Stimulated activated effector memory CD8-positive, alpha-beta T cell treated with anti-CD3 and anti-CD28 coated beads, Interleukin-12 subunit alpha, Interleukin-12 subunit beta, amount 100 ng/mL, for 72 hours (primary cell): ENCODE data around the gene CYSTM1.

Experiments used
- ATAC-seq: fragments of 150-1000 bp; cut with Tn5 transposase; 2 replicates; pipeline ENCODE4 v1.10.0; 2021
- DNase-seq, 2 donors: peaks; one replicate each; pipeline ENCODE4 v3.0.0; 2021 to 2022; ENCODE audit warnings: low spot score in 2 of 2
- H3K27ac Mint-ChIP-seq: one replicate; pipeline ENCODE4 v1.8.0; 2022; ENCODE audit warnings: mild to moderate bottlenecking, mixed read lengths
- H3K36me3 Mint-ChIP-seq: one replicate; pipeline ENCODE4 v1.8.0; 2022; ENCODE audit warnings: mild to moderate bottlenecking, mixed read lengths
- H3K4me1 Mint-ChIP-seq: one replicate; pipeline ENCODE4 v1.8.0; 2022; ENCODE audit warnings: mixed read lengths
- H3K4me3 Mint-ChIP-seq: one replicate; pipeline ENCODE4 v1.8.0; 2022; ENCODE audit warnings: mild to moderate bottlenecking, mixed read lengths
- H3K9me3 Mint-ChIP-seq: one replicate; pipeline ENCODE4 v1.8.0; 2022; ENCODE audit warnings: mixed read lengths

Gene CYSTM1

GRCh38 chr5:140223567-140223966, 48.6 kb downstream of the CYSTM1 start:
- Mint-ChIP-seq H3K9me3 (no peaks in the 10 kb centered on the region), H3K4me1 (peaks cover 24% of the 10 kb centered on the region), H3K4me3 (no peak overlapping the region), H3K36me3 (no peaks in the 10 kb centered on the region), H3K27ac (no peak overlapping the region)
- ATAC-seq = no peak
- DNase-seq = no peak

GRCh38 chr5:140224658-140225057, 49.7 kb downstream of the CYSTM1 start:
- no peak for ATAC-seq
- Mint-ChIP-seq H3K27ac (no peak overlapping the region), H3K9me3 (no peaks in the 10 kb centered on the region), H3K4me3 (no peak overlapping the region), H3K4me1 (peaks cover 24% of the 10 kb centered on the region), H3K36me3 (no peaks in the 10 kb centered on the region)
- no peak for DNase-seq

- Mint-ChIP-seq H3K36me3 (no peaks in the 10 kb centered on the region), H3K4me3 (no peak overlapping the region), H3K4me1 (peaks cover 16% of the 10 kb centered on the region), H3K27ac (peak overlapping the region; percentile 23), H3K9me3 (no peaks in the 10 kb centered on the region)
- no peak for DNase-seq
- ATAC-seq = no peak
Observed at GRCh38 chr5:140225396-140225795, 50.4 kb downstream of the CYSTM1 start.

- no peaks in the 10 kb centered on the region for H3K36me3 Mint-ChIP-seq
- H3K4me1 Mint-ChIP-seq = peaks cover 4% of the 10 kb centered on the region
- no peak overlapping the region for H3K4me3 Mint-ChIP-seq
- no peak overlapping the region for H3K27ac Mint-ChIP-seq
- DNase-seq (no peak), ATAC-seq (no peak)
- no peaks in the 10 kb centered on the region for H3K9me3 Mint-ChIP-seq
Observed at GRCh38 chr5:140227046-140227445, 52.1 kb downstream of the CYSTM1 start.

- DNase-seq (no peak), ATAC-seq (no peak)
- H3K9me3 Mint-ChIP-seq = no peaks in the 10 kb centered on the region
- H3K4me3 Mint-ChIP-seq = no peak overlapping the region
- no peaks in the 10 kb centered on the region for H3K36me3 Mint-ChIP-seq
- H3K27ac Mint-ChIP-seq = no peak overlapping the region
- no peaks in the 10 kb centered on the region for H3K4me1 Mint-ChIP-seq
Observed at GRCh38 chr5:140228364-140228837, 53.4 kb downstream of the CYSTM1 start.

- no peaks in the 10 kb centered on the region for H3K36me3 Mint-ChIP-seq
- no peak overlapping the region for H3K27ac Mint-ChIP-seq
- no peak for ATAC-seq
- H3K4me3 Mint-ChIP-seq = no peak overlapping the region
- no peaks in the 10 kb centered on the region for H3K9me3 Mint-ChIP-seq
- DNase-seq = no peak
- H3K4me1 Mint-ChIP-seq = no peaks in the 10 kb centered on the region
Observed at GRCh38 chr5:140230373-140230772, 55.4 kb downstream of the CYSTM1 start.

- H3K4me3 Mint-ChIP-seq = no peak overlapping the region
- DNase-seq (no peak), ATAC-seq (no peak)
- no peaks in the 10 kb centered on the region for H3K9me3 Mint-ChIP-seq
- no peaks in the 10 kb centered on the region for H3K4me1 Mint-ChIP-seq
- H3K36me3 Mint-ChIP-seq = no peaks in the 10 kb centered on the region
- H3K27ac Mint-ChIP-seq = no peak overlapping the region
Observed at GRCh38 chr5:140232731-140233130, 57.7 kb downstream of the CYSTM1 start.

GRCh38 chr5:140234377-140234989, 59.5 kb downstream of the CYSTM1 start:
- Mint-ChIP-seq H3K4me3 (no peak overlapping the region), H3K36me3 (no peaks in the 10 kb centered on the region), H3K4me1 (no peaks in the 10 kb centered on the region), H3K27ac (no peak overlapping the region), H3K9me3 (no peaks in the 10 kb centered on the region)
- ATAC-seq (peak; percentile 71), DNase-seq (no peak)

- DNase-seq (no peak), ATAC-seq (no peak)
Observed at GRCh38 chr5:140235791-140236551, 61.0 kb downstream of the CYSTM1 start.

GRCh38 chr5:140236891-140237598, 62.1 kb downstream of the CYSTM1 start:
- DNase-seq (no peak), ATAC-seq (no peak)
- peak overlapping the region; percentile 57 for H3K27ac Mint-ChIP-seq

More at GRCh38 chr5:140235791-140236551, 61.0 kb downstream of the CYSTM1 start:
- Mint-ChIP-seq H3K36me3 (no peaks in the 10 kb centered on the region), H3K4me1 (no peaks in the 10 kb centered on the region), H3K27ac (no peak overlapping the region), H3K9me3 (no peaks in the 10 kb centered on the region), H3K4me3 (no peak overlapping the region)

GRCh38 chr5:140238756-140239155, 63.8 kb downstream of the CYSTM1 start:
- Mint-ChIP-seq H3K4me1 (no peaks in the 10 kb centered on the region), H3K9me3 (no peaks in the 10 kb centered on the region), H3K27ac (no peak overlapping the region), H3K36me3 (no peaks in the 10 kb centered on the region), H3K4me3 (no peak overlapping the region)
- no peak for ATAC-seq
- no peak for DNase-seq

More at GRCh38 chr5:140236891-140237598, 62.1 kb downstream of the CYSTM1 start:
- Mint-ChIP-seq H3K9me3 (no peaks in the 10 kb centered on the region), H3K36me3 (no peaks in the 10 kb centered on the region), H3K4me3 (no peak overlapping the region), H3K4me1 (no peaks in the 10 kb centered on the region)

GRCh38 chr5:140239461-140239860, 64.5 kb downstream of the CYSTM1 start:
- H3K9me3 Mint-ChIP-seq = no peaks in the 10 kb centered on the region
- ATAC-seq (peak; percentile 3), DNase-seq (no peak)
- peaks cover 2% of the 10 kb centered on the region for H3K36me3 Mint-ChIP-seq
- peak overlapping the region; percentile 45 for H3K27ac Mint-ChIP-seq
- H3K4me1 Mint-ChIP-seq = peaks cover 1% of the 10 kb centered on the region
- H3K4me3 Mint-ChIP-seq = no peak overlapping the region

- peak; percentile 29 to 79 for DNase-seq
- Mint-ChIP-seq H3K36me3 (peaks cover 9% of the 10 kb centered on the region), H3K4me3 (no peak overlapping the region), H3K27ac (peak overlapping the region; percentile 45), H3K9me3 (no peaks in the 10 kb centered on the region), H3K4me1 (peaks cover 8% of the 10 kb centered on the region)
- peak; percentile 74 for ATAC-seq
Observed at GRCh38 chr5:140239939-140240700, 65.1 kb downstream of the CYSTM1 start.

GRCh38 chr5:140240987-140241706, 66.2 kb downstream of the CYSTM1 start:
- DNase-seq (no peak), ATAC-seq (no peak)
- peaks cover 13% of the 10 kb centered on the region for H3K4me1 Mint-ChIP-seq
- H3K4me3 Mint-ChIP-seq = no peak overlapping the region
- H3K36me3 Mint-ChIP-seq = peaks cover 17% of the 10 kb centered on the region
- H3K9me3 Mint-ChIP-seq = no peaks in the 10 kb centered on the region
- H3K27ac Mint-ChIP-seq = peak overlapping the region; percentile 23
